GM12878 (cell line): Measurements from ENCODE around the gene CELF2. TPM values are rescaled to one million over a fixed set of nuclear protein-coding genes. Genes with fewer than 3 reads are reported as not detected.

Source experiments
- ATAC-seq: fragments of 200-7000 bp; cut with Tn5 transposase; 3 replicates; pipeline ENCODE4 v1.9.1; 2020; ENCODE audit warnings: mild to moderate bottlenecking, moderate library complexity
- BruUV-seq: library from RNA; stranded (reverse); fragments of 400-500 nt; replicated peaks from 2 replicates; lab custom pipeline; 2021; lab: Mats Ljungman, UMichigan
- CTCF ChIA-PET: fragments of 300-600 bp; sonication (Branson Sonifier 250); formaldehyde crosslinking; extraction: SDS; loops from one replicate; lab custom pipeline; 2021; ENCODE audit warnings: inconsistent platforms; lab: Yijun Ruan, JAX
- POLR2A ChIA-PET: fragments of 350-600 bp; formaldehyde crosslinking; extraction: SDS; loops from one replicate; lab custom pipeline; 2021; ENCODE audit warnings: inconsistent platforms; lab: Charles Lee
- RAD21 ChIA-PET: fragments of 300-600 bp; sonication (Branson Sonifier 250); formaldehyde crosslinking; loops from one replicate; lab custom pipeline; 2023; ENCODE audit warnings: antibody characterized with exemption; ENCODE audit not compliant: unreplicated experiment; lab: Charles Lee
- SMC1A ChIA-PET: fragments of 300-600 bp; sonication (Branson Sonifier 250); formaldehyde crosslinking; loops from one replicate; lab custom pipeline; 2023; ENCODE audit not compliant: unreplicated experiment, uncharacterized antibody; lab: Charles Lee
- DNase-seq: peaks from one replicate; pipeline ENCODE4 v3.0.0-alpha.2; 2011; ENCODE audit warnings: low read depth, low spot score
- FAIRE-seq: peaks from 3 replicates; lab custom pipeline; 2011; peaks lifted over from hg19 to GRCh38; lab: Jason Lieb, UNC
- H2AFZ ChIP-seq: 2 replicates; pipeline ENCODE4 v1.6.0; 2011; ENCODE audit warnings: low read depth, low read length, control low read depth; ENCODE audit not compliant: control insufficient read depth
- H3K27ac ChIP-seq: 2 replicates; pipeline ENCODE4 v1.5.1; 2011; ENCODE audit warnings: control low read depth; ENCODE audit not compliant: control insufficient read depth, insufficient read depth
- H3K27me3 ChIP-seq, 2 experiments: replicated peaks in 1 of 2; 2 replicates each; pipeline versions ENCODE4 v1.6.0 to v1.6.1; 2011; ENCODE audit warnings: low read length in 1 of 2; ENCODE audit not compliant: control insufficient read depth in 2 of 2, insufficient read depth in 2 of 2
- H3K36me3 ChIP-seq, 2 experiments: 2 replicates each; pipeline ENCODE4 v1.5.1; 2011; ENCODE audit warnings: low read length in 1 of 2; ENCODE audit not compliant: control insufficient read depth in 2 of 2, insufficient read depth in 2 of 2
- H3K4me1 ChIP-seq: 2 replicates; pipeline ENCODE4 v1.6.1; 2011; ENCODE audit warnings: mild to moderate bottlenecking, low read length, moderate library complexity, mixed read lengths; ENCODE audit not compliant: control insufficient read depth, insufficient read depth
- H3K4me2 ChIP-seq: 2 replicates; pipeline ENCODE4 v1.6.0; 2011; ENCODE audit warnings: control low read depth; ENCODE audit not compliant: control insufficient read depth, insufficient read depth
- H3K4me3 ChIP-seq: fragments of 200-600 bp; sonication (generic); 2 replicates; pipeline ENCODE4 v1.5.1; 2016
- H3K79me2 ChIP-seq: 2 replicates; pipeline ENCODE4 v1.6.0; 2011; ENCODE audit warnings: low read length; ENCODE audit not compliant: control insufficient read depth, insufficient read depth
- H3K9ac ChIP-seq: 2 replicates; pipeline ENCODE4 v1.8.0; 2011; ENCODE audit warnings: low read length, control low read depth, mixed read lengths; ENCODE audit not compliant: control insufficient read depth, insufficient read depth
- H3K9me3 ChIP-seq: replicated peaks from 3 replicates; pipeline ENCODE4 v1.5.1; 2011; ENCODE audit warnings: mild to moderate bottlenecking, low read length; ENCODE audit not compliant: control insufficient read depth, insufficient read depth
- H4K20me1 ChIP-seq: 2 replicates; pipeline ENCODE4 v1.6.0; 2011; ENCODE audit not compliant: control insufficient read depth, insufficient read depth
- FOXM1 ChIP-seq: IDR thresholded peaks from 2 replicates; pipeline ENCODE4 v1.6.1; 2012; ENCODE audit warnings: low read depth, mild to moderate bottlenecking, inconsistent platforms, low read length, moderate library complexity
- MEF2B ChIP-seq: fragments of 450-650 bp; IDR thresholded peaks from 2 replicates; pipeline ENCODE4 v1.6.1; 2018; ENCODE audit warnings: mild to moderate bottlenecking, moderate library complexity; ENCODE audit not compliant: partially characterized antibody, poor library complexity, severe bottlenecking
- MTA2 ChIP-seq: fragments of 450-650 bp; IDR thresholded peaks from 2 replicates; pipeline ENCODE4 v1.6.1; 2016; ENCODE audit warnings: low read depth, mild to moderate bottlenecking, moderate library complexity
- PAX5 ChIP-seq: IDR thresholded peaks from 2 replicates; pipeline ENCODE4 v1.6.1; 2011; ENCODE audit warnings: low read depth, low read length, borderline replicate concordance
- RAD51 ChIP-seq: fragments of 450-650 bp; IDR thresholded peaks from 2 replicates; pipeline ENCODE4 v1.6.1; 2016; ENCODE audit warnings: moderate library complexity, mild to moderate bottlenecking, inconsistent platforms
- RB1 ChIP-seq: fragments of 450-650 bp; formaldehyde crosslinking; IDR thresholded peaks from 2 replicates; pipeline ENCODE4 v1.6.1; 2017; ENCODE audit warnings: mild to moderate bottlenecking, borderline replicate concordance
- SMAD1 ChIP-seq: fragments of 450-650 bp; IDR thresholded peaks from 2 replicates; pipeline ENCODE4 v1.6.1; 2018; ENCODE audit warnings: mild to moderate bottlenecking, low read depth; ENCODE audit not compliant: partially characterized antibody
- WGBS: methylation state at CpG from one replicate; pipeline ENCODE4 v1.1.6; 2016; ENCODE audit warnings: low lambda C conversion rate; ENCODE audit not compliant: insufficient replicate concordance, insufficient coverage; ENCODE audit errors: missing lambda C conversion rate; 5-methylcytosine and 5-hydroxymethylcytosine counted together
- in situ Hi-C: fragments of 300-500 bp; cut with MboI; formaldehyde crosslinking; loops from 9 replicates; pipeline ENCODE4 v1.14.3; 2018; ENCODE audit warnings: mixed read lengths
- intact Hi-C: fragments of 100-400 bp; cut with micrococcal nuclease; formaldehyde crosslinking; loops from one replicate; pipeline ENCODE4 v1.14.2; 2022; ENCODE audit not compliant: unreplicated experiment
- polyA plus RNA-seq, 11 experiments: library from polyadenylated mRNA; depleted of rRNA in 4 of 11; unstranded in 6 of 11; stranded (reverse) in 5 of 11; fragments of >200 nt; fragmentation: Nextera tagmentation in 4 of 11; fragmentation: Illumina TruSeq in 1 of 11; extraction: Ambion mirVana in 4 of 11; extraction: Trizol in 1 of 11; gene quantifications; 1 replicate in 1 of 11; 2 replicates in 10 of 11; pipeline versions ENCODE4 v1.2.1 to v1.2.3, GENCODE V29; 2011 to 2016; ENCODE audit warnings: inconsistent platforms in 2 of 11, missing spikeins in 2 of 11, low read depth in 1 of 11
- total RNA-seq, 4 experiments: library from RNA; depleted of rRNA in 3 of 4; stranded (reverse); fragments of >200 nt in 3 of 4; fragmentation: Illumina TruSeq in 1 of 4; extraction: Trizol in 1 of 4; gene quantifications; 2 replicates each; pipeline versions ENCODE4 v1.2.1 to v1.2.3, GENCODE V29; 2013 to 2021
- TF ChIP-seq, protein P1 (sequence below): fragments of 450-650 bp; IDR thresholded peaks from 2 replicates; pipeline ENCODE4 v1.6.1; 2017; ENCODE audit warnings: mild to moderate bottlenecking, moderate library complexity
- TF ChIP-seq, protein P2 (sequence below): fragments of 450-650 bp; IDR thresholded peaks from 2 replicates; pipeline ENCODE4 v1.6.1; 2017; ENCODE audit warnings: borderline replicate concordance
- TF ChIP-seq, protein P3 (sequence below): fragments of 450-650 bp; IDR thresholded peaks from 2 replicates; pipeline ENCODE4 v1.6.1; 2016; ENCODE audit warnings: mild to moderate bottlenecking, moderate library complexity, borderline replicate concordance
- TF ChIP-seq, protein P4 (sequence below): IDR thresholded peaks from 2 replicates; pipeline ENCODE4 v1.6.1; 2012; ENCODE audit warnings: low read depth, low read length, improper control_type of control experiment

CELF2 gene
- total and polyA plus RNA-seq, 10 of the 15 experiments (the other 5 are each of a cell fraction or from before 2014, with no cell fraction given), result 20.8 to 129 (median 86.3) TPM

DNA sequence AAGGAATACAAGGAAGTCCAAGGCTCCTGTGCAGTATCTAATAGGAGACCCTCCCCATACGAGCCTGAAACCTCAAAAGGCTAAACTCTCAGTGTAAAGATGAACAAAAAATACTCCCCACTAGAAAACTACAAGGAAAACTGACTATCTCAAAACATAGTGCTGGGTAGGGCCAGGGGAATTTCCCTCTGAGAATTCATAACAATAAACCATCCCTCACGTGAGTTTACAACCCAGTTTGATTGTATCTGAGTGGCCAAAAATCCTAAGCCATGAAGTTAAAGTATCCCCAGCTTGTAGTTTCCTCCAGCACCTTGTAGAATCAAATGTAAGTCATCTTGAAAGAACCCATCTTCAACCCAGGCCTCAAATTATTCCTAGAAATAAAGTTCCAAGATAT lies 293.4 kb downstream of the CELF2 start (continued):
- TF ChIP-seq, protein P1, sequence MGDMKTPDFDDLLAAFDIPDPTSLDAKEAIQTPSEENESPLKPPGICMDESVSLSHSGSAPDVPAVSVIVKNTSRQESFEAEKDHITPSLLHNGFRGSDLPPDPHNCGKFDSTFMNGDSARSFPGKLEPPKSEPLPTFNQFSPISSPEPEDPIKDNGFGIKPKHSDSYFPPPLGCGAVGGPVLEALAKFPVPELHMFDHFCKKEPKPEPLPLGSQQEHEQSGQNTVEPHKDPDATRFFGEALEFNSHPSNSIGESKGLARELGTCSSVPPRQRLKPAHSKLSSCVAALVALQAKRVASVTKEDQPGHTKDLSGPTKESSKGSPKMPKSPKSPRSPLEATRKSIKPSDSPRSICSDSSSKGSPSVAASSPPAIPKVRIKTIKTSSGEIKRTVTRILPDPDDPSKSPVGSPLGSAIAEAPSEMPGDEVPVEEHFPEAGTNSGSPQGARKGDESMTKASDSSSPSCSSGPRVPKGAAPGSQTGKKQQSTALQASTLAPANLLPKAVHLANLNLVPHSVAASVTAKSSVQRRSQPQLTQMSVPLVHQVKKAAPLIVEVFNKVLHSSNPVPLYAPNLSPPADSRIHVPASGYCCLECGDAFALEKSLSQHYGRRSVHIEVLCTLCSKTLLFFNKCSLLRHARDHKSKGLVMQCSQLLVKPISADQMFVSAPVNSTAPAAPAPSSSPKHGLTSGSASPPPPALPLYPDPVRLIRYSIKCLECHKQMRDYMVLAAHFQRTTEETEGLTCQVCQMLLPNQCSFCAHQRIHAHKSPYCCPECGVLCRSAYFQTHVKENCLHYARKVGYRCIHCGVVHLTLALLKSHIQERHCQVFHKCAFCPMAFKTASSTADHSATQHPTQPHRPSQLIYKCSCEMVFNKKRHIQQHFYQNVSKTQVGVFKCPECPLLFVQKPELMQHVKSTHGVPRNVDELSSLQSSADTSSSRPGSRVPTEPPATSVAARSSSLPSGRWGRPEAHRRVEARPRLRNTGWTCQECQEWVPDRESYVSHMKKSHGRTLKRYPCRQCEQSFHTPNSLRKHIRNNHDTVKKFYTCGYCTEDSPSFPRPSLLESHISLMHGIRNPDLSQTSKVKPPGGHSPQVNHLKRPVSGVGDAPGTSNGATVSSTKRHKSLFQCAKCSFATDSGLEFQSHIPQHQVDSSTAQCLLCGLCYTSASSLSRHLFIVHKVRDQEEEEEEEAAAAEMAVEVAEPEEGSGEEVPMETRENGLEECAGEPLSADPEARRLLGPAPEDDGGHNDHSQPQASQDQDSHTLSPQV, result no peak
- TF ChIP-seq PAX5 (no peak), RB1 (no peak), MEF2B (no peak)
- TF ChIP-seq, protein P2, sequence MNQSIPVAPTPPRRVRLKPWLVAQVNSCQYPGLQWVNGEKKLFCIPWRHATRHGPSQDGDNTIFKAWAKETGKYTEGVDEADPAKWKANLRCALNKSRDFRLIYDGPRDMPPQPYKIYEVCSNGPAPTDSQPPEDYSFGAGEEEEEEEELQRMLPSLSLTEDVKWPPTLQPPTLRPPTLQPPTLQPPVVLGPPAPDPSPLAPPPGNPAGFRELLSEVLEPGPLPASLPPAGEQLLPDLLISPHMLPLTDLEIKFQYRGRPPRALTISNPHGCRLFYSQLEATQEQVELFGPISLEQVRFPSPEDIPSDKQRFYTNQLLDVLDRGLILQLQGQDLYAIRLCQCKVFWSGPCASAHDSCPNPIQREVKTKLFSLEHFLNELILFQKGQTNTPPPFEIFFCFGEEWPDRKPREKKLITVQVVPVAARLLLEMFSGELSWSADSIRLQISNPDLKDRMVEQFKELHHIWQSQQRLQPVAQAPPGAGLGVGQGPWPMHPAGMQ, result no peak

DNA sequence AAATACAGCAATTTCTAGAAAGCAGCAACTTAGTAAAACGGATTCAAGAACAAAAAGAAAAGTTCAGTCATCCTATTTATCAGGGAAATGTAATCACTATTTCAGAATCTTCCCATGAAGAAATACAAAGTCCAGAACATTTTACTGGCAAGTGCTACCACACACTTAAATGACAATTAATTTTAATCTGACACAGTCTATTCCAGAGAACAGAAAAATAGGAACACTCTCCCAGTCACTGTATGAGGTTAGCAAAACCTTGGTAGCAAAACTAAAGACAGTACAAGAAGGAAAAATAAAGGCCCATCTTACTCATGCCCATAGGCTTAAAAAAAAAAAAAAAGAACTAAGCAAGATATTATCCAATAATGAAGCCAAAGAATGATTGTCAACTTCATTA lies 295.8 kb downstream of the CELF2 start:
- H3K27me3 ChIP-seq, result no peaks in the 10 kb centered on the region
- no peak overlapping the region for H3K4me3 ChIP-seq
- SMC1A ChIA-PET, result no interaction called here
- intact Hi-C loops (no loop called here), in situ Hi-C loops (no loop called here)
- H3K27ac ChIP-seq, result no peak overlapping the region
- H3K9me3 ChIP-seq, result peaks cover 1% of the 10 kb centered on the region; the same call in 2 of the 3 replicates
- ATAC-seq, result no peak
- no TSS peak for BruUV-seq
- no peaks in the 10 kb centered on the region for H3K4me1 ChIP-seq
- no peaks in the 10 kb centered on the region for H3K79me2 ChIP-seq
- no peaks in the 10 kb centered on the region for H4K20me1 ChIP-seq
- no peak for DNase-seq
- POLR2A ChIA-PET, result no interaction called here
- peaks cover 29 to 52% of the 10 kb centered on the region in 2 experiments for H3K36me3 ChIP-seq
- H3K9ac ChIP-seq, result no peak overlapping the region
- RAD21 ChIA-PET, result no interaction called here
- CTCF ChIA-PET, result no interaction called here
- 68% methylated on average over 1 of the region's 1 CpG for WGBS
- H3K4me2 ChIP-seq, result no peak overlapping the region
- peak; percentile 23 for FAIRE-seq
- no peak overlapping the region for H2AFZ ChIP-seq
- no peak for TF ChIP-seq RAD51
- TF ChIP-seq FOXM1, result no peak
- no peak for TF ChIP-seq MTA2
- TF ChIP-seq SMAD1, result no peak
- TF ChIP-seq, protein P3, sequence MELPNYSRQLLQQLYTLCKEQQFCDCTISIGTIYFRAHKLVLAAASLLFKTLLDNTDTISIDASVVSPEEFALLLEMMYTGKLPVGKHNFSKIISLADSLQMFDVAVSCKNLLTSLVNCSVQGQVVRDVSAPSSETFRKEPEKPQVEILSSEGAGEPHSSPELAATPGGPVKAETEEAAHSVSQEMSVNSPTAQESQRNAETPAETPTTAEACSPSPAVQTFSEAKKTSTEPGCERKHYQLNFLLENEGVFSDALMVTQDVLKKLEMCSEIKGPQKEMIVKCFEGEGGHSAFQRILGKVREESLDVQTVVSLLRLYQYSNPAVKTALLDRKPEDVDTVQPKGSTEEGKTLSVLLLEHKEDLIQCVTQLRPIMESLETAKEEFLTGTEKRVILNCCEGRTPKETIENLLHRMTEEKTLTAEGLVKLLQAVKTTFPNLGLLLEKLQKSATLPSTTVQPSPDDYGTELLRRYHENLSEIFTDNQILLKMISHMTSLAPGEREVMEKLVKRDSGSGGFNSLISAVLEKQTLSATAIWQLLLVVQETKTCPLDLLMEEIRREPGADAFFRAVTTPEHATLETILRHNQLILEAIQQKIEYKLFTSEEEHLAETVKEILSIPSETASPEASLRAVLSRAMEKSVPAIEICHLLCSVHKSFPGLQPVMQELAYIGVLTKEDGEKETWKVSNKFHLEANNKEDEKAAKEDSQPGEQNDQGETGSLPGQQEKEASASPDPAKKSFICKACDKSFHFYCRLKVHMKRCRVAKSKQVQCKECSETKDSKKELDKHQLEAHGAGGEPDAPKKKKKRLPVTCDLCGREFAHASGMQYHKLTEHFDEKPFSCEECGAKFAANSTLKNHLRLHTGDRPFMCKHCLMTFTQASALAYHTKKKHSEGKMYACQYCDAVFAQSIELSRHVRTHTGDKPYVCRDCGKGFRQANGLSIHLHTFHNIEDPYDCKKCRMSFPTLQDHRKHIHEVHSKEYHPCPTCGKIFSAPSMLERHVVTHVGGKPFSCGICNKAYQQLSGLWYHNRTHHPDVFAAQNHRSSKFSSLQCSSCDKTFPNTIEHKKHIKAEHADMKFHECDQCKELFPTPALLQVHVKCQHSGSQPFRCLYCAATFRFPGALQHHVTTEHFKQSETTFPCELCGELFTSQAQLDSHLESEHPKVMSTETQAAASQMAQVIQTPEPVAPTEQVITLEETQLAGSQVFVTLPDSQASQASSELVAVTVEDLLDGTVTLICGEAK, result no peak
- TF ChIP-seq, protein P4, sequence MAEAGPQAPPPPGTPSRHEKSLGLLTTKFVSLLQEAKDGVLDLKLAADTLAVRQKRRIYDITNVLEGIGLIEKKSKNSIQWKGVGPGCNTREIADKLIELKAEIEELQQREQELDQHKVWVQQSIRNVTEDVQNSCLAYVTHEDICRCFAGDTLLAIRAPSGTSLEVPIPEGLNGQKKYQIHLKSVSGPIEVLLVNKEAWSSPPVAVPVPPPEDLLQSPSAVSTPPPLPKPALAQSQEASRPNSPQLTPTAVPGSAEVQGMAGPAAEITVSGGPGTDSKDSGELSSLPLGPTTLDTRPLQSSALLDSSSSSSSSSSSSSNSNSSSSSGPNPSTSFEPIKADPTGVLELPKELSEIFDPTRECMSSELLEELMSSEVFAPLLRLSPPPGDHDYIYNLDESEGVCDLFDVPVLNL, result no peak
